Thyroid gland (tissue), 4 donors: ENCODE data around the gene JPT2.

Experiments used
- CTCF ChIP-seq, 6 experiments: fragments of 200-600 bp in 3 of 6; fragments of 450-650 bp in 3 of 6; sonication (generic) in 3 of 6; IDR thresholded peaks; one replicate each; pipeline ENCODE4 v1.5.1; 2016 to 2019; ENCODE audit warnings: antibody characterized with exemption in 6 of 6, mild to moderate bottlenecking in 2 of 6, inconsistent platforms in 1 of 6, moderate library complexity in 1 of 6
- POLR2A ChIP-seq, 2 donors: fragments of 450-650 bp; IDR thresholded peaks; one replicate each; pipeline ENCODE4 v1.6.1; 2017; ENCODE audit warnings: antibody characterized with exemption in 2 of 2, mild to moderate bottlenecking in 2 of 2, moderate library complexity in 1 of 2

GRCh38 chr16:1641261-1641660, 36.8 kb upstream of the JPT2 start:
- TF ChIP-seq POLR2A (IDR thresholded peaks at IDR 0.05) (no peak), CTCF (IDR thresholded peaks at IDR 0.05) (no peak)
